Activated T-cell treated with anti-CD3 and anti-CD28 coated beads, Interleukin-2, amount 50 U/mL, for 4 hours (primary cell): ENCODE measurements around the gene DDI2. TPM values are rescaled to one million over a fixed set of nuclear protein-coding genes. Genes with fewer than 3 reads are reported as not detected.

Source experiments
- ATAC-seq, 2 donors: fragments of 200-7000 bp; cut with Tn5 transposase; one replicate each; pipeline ENCODE4 v1.10.0; 2021
- DNase-seq: peaks from one replicate; pipeline ENCODE4 v3.0.0-alpha.2; 2020
- H3K27me3 Mint-ChIP-seq: one replicate; pipeline ENCODE4 v1.8.0; 2021; ENCODE audit warnings: low read depth, mixed read lengths
- H3K36me3 Mint-ChIP-seq: one replicate; pipeline ENCODE4 v1.8.0; 2022; ENCODE audit warnings: mixed read lengths; ENCODE audit not compliant: insufficient read depth
- H3K4me1 Mint-ChIP-seq: one replicate; pipeline ENCODE4 v1.8.0; 2021; ENCODE audit warnings: low read depth, mixed read lengths
- H3K4me3 Mint-ChIP-seq: one replicate; pipeline ENCODE4 v1.8.0; 2021; ENCODE audit warnings: mild to moderate bottlenecking, moderate library complexity, mixed read lengths
- H3K9me3 Mint-ChIP-seq: one replicate; pipeline ENCODE4 v1.8.0; 2021; ENCODE audit warnings: mixed read lengths
- total RNA-seq, 3 donors: library from RNA; stranded (reverse); gene quantifications; one replicate each; pipeline ENCODE4 v1.2.1, GENCODE V29; 2021

DDI2 gene
- total RNA-seq, 3 donors from 2014 or later, result 50.1 to 65.4 (median 58.2) TPM

DNA sequence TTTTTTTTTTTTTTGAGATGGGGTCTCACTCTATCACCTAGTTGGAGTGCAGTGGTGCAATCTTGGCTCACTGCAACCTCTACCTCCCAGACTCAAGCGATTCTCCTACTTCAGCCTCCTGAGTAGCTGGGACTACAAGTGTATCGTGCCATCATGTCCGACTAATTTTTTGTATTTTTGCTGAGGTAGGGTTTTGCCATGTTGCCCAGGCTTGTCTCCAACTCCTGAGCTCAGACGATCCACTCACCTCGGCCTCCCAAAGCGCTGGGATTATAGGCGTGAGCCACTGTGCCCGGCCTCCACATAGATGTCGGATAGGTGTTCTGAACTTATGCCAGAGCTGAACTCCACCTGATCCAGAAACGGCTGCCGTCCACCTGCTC lies 87.9 kb downstream of the DDI2 start:
- H3K4me1 Mint-ChIP-seq, result peaks cover 13% of the 10 kb centered on the region
- H3K9me3 Mint-ChIP-seq, result no peaks in the 10 kb centered on the region
- peaks cover 4% of the 10 kb centered on the region for H3K36me3 Mint-ChIP-seq
- no peaks in the 10 kb centered on the region for H3K27me3 Mint-ChIP-seq
- ATAC-seq, result no peak
- no peak for DNase-seq
- no peak overlapping the region for H3K4me3 Mint-ChIP-seq

DNA sequence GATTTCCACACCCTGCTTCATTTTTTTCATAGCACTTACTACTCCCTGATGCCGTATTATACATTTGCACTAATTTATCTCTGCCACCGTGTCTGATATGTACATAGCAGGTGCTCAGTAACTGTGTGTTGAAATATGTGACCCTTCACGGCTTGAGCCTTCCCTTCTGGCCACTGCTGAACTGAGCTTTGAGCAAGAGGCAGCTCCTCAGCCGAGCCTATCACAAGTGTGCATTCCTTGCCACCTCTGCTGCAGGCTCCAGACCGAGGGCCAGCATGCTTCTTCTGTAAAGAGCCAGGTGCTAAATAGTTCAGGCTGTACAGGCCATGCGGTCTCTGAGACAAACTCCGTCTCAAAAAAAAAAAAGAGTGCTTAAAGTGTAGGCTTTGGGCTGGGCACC lies 89.5 kb downstream of the DDI2 start:
- H3K9me3 Mint-ChIP-seq, result no peaks in the 10 kb centered on the region
- ATAC-seq (no peak), DNase-seq (no peak)
- H3K27me3 Mint-ChIP-seq, result no peaks in the 10 kb centered on the region
- peaks cover 9% of the 10 kb centered on the region for H3K4me1 Mint-ChIP-seq
- H3K36me3 Mint-ChIP-seq, result peaks cover 4% of the 10 kb centered on the region
- no peak overlapping the region for H3K4me3 Mint-ChIP-seq

GRCh38 chr1:15707239-15707925 lies 90.1 kb downstream of the DDI2 start:
- H3K9me3 Mint-ChIP-seq, result no peaks in the 10 kb centered on the region
- no peak for ATAC-seq
- DNase-seq, result no peak
- H3K4me1 Mint-ChIP-seq, result peaks cover 8% of the 10 kb centered on the region
- no peak overlapping the region for H3K4me3 Mint-ChIP-seq
- peaks cover 4% of the 10 kb centered on the region for H3K36me3 Mint-ChIP-seq
- H3K27me3 Mint-ChIP-seq, result no peaks in the 10 kb centered on the region

GRCh38 chr1:15708486-15709137 lies 91.4 kb downstream of the DDI2 start:
- H3K36me3 Mint-ChIP-seq, result peaks cover 4% of the 10 kb centered on the region
- H3K27me3 Mint-ChIP-seq, result no peaks in the 10 kb centered on the region
- no peak for ATAC-seq
- H3K9me3 Mint-ChIP-seq, result no peaks in the 10 kb centered on the region
- H3K4me3 Mint-ChIP-seq, result no peak overlapping the region
- peaks cover 4% of the 10 kb centered on the region for H3K4me1 Mint-ChIP-seq
- DNase-seq, result no peak

DNA sequence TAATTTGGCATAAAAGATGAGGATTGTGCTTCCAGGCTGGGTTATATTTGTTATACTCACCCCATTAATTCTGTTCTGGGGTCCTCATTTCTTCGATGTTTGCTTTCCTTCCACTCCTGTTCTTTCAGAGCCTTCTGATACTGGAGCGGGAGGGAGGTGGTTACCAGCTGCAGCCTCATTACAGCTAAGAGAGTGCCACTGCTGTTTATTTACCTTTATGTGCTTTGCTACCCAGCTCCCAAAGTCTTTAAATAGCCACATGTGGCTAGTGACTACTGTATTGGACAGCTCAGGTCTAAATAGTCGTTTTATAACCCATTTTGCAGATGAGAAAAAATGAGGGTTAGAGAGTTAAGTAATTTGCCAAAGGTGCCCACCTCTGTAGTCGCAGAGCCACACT lies 92.0 kb downstream of the DDI2 start:
- Mint-ChIP-seq H3K9me3 (no peaks in the 10 kb centered on the region), H3K4me1 (peaks cover 4% of the 10 kb centered on the region), H3K36me3 (peaks cover 4% of the 10 kb centered on the region), H3K27me3 (no peaks in the 10 kb centered on the region), H3K4me3 (no peak overlapping the region)
- ATAC-seq, result no peak
- no peak for DNase-seq

DNA sequence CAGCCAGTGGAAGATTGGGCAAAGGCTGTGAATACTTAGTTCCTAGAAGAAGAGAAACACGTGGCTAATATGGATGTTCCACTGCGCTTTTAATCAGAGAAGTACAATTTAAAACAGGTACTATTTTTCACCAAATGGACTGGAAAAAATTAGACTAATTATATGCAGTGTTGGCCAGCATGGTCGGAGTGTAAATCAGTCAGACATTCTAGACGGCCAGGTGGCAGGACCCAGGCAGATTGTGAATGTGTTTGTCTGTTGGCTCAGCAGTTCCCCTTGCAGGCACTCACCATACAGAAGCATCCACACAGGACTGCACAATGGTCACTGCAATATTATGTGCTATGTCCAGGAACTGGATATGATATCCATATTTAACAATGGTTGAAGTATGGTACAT lies 94.9 kb downstream of the DDI2 start:
- Mint-ChIP-seq H3K4me3 (no peak overlapping the region), H3K9me3 (no peaks in the 10 kb centered on the region), H3K36me3 (peaks cover 1% of the 10 kb centered on the region), H3K4me1 (no peaks in the 10 kb centered on the region), H3K27me3 (no peaks in the 10 kb centered on the region)
- no peak for DNase-seq
- no peak for ATAC-seq

DNA sequence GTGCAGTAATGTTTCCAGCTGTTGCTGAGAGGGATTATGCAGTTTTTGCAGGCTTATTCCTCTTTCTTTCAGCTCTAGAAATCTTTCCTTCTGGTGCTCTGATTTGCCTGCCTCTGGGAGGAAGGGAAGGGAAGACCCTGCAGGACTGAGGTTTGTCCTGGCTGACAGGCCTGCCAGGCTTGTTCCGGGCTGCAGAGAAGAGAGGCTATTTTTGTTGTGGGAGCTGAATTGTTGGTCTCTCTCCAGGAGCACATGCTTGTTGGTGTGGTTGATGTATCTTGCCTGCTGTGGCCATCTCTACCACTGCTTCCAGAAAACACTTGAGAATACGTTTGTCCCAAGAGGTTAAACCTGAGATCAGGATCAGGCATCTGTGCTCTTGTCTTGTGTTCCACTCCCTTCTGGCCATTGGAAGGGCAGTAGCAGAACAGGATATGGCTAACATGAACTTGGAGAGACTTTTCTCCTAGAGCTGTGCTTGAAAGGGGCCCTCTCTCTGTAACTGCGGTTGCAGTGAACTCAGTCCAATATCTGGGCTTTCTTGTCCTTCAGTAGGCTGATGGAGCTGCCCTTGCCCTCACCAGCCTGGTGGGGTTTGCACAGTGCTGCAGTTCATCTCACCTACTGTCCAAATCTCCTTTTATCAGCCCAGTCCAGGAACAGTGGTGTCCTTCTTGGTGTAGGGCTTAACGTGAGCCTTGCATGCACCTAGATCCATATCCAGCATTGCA lies 97.3 kb downstream of the DDI2 start:
- H3K9me3 Mint-ChIP-seq, result no peaks in the 10 kb centered on the region

GRCh38 chr1:15717418-15718125 lies 100.3 kb downstream of the DDI2 start:
- Mint-ChIP-seq H3K36me3 (peaks cover 5% of the 10 kb centered on the region), H3K4me3 (no peak overlapping the region), H3K9me3 (no peaks in the 10 kb centered on the region), H3K27me3 (no peaks in the 10 kb centered on the region), H3K4me1 (no peaks in the 10 kb centered on the region)
- ATAC-seq, result no peak
- DNase-seq, result no peak

More for the DNA sequence above, 97.3 kb downstream of the DDI2 start:
- no peaks in the 10 kb centered on the region for H3K4me1 Mint-ChIP-seq
- ATAC-seq, result no peak
- DNase-seq, result no peak
- H3K36me3 Mint-ChIP-seq, result peaks cover 5% of the 10 kb centered on the region
- H3K27me3 Mint-ChIP-seq, result no peaks in the 10 kb centered on the region
- H3K4me3 Mint-ChIP-seq, result no peak overlapping the region

GRCh38 chr1:15718199-15718601 lies 100.9 kb downstream of the DDI2 start:
- no peaks in the 10 kb centered on the region for H3K4me1 Mint-ChIP-seq
- no peak overlapping the region for H3K4me3 Mint-ChIP-seq
- no peaks in the 10 kb centered on the region for H3K27me3 Mint-ChIP-seq
- peaks cover 8% of the 10 kb centered on the region for H3K36me3 Mint-ChIP-seq
- H3K9me3 Mint-ChIP-seq, result no peaks in the 10 kb centered on the region
- DNase-seq (no peak), ATAC-seq (no peak)

Other genes with a start within 250 kb of the DDI2 start
- 10 to 100 TPM; 79.5 to 81.7 (median 80.0) TPM for gene EFHD2, start 207.6 kb upstream of the DDI2 start, total RNA-seq
- gene CTRC, start 179.0 kb upstream of the DDI2 start, total RNA-seq, result 1 to 10 TPM; 1.4 to 2.6 (median 1.5) TPM
- gene CELA2A, start 160.7 kb upstream of the DDI2 start, total RNA-seq, result under 1 TPM; 0.52 to 0.83 (median 0.53) TPM
- gene CELA2B, start 141.4 kb upstream of the DDI2 start, total RNA-seq, result under 1 TPM in 1 of 3 donors, not detected in 2; 0.41 TPM
- 1 to 10 TPM; 4.8 to 6.3 (median 6.3) TPM for gene CASP9, start 93.2 kb upstream of the DDI2 start, total RNA-seq
- gene DNAJC16, start 90.6 kb upstream of the DDI2 start, total RNA-seq, result 10 to 100 TPM; 12.1 to 13.7 (median 13.2) TPM
- 10 to 100 TPM; 21.2 to 23.1 (median 22.8) TPM for gene AGMAT, start 32.4 kb upstream of the DDI2 start, total RNA-seq
- gene PLEKHM2, start 66.9 kb downstream of the DDI2 start, total RNA-seq, result 10 to 100 TPM; 58.1 to 67.5 (median 62.1) TPM
- gene SLC25A34, start 118.8 kb downstream of the DDI2 start, total RNA-seq, result 1 to 10 TPM; 1.1 to 2.8 (median 1.4) TPM
- not detected for gene TMEM82, start 125.0 kb downstream of the DDI2 start, total RNA-seq
- under 1 TPM; 0.16 to 0.48 (median 0.16) TPM for gene FBLIM1, start 141.3 kb downstream of the DDI2 start, total RNA-seq
- gene UQCRHL, start 190.2 kb downstream of the DDI2 start, total RNA-seq, result 1 to 10 TPM; 1.2 to 2.1 (median 1.7) TPM
- gene SPEN, start 230.2 kb downstream of the DDI2 start, total RNA-seq, result 10 to 100 TPM; 80.4 to 85.2 (median 82.1) TPM